Astrocyte (in vitro differentiated cells and primary cell): Measurements from ENCODE around the gene MCMBP. TPM values are rescaled to one million over a fixed set of nuclear protein-coding genes. Genes with fewer than 3 reads are reported as not detected.

Experiments
- DNase-seq: peaks from one replicate; pipeline ENCODE4 v3.0.0-alpha.2; 2010; ENCODE audit warnings: low read depth
- FAIRE-seq: peaks from 2 replicates; lab custom pipeline; 2011; peaks lifted over from hg19 to GRCh38; lab: Jason Lieb, UNC
- H2AFZ ChIP-seq: 2 replicates; pipeline ENCODE4 v1.6.0; 2012; ENCODE audit warnings: low read depth, low read length, inconsistent platforms
- H3K27ac ChIP-seq: 2 replicates; pipeline ENCODE4 v1.5.1; 2011; ENCODE audit warnings: low read depth, low read length, inconsistent platforms
- H3K27me3 ChIP-seq: 2 replicates; pipeline ENCODE4 v1.6.0; 2011; ENCODE audit warnings: low read length, inconsistent platforms; ENCODE audit not compliant: insufficient read depth
- H3K36me3 ChIP-seq: 2 replicates; pipeline ENCODE4 v1.5.1; 2011; ENCODE audit warnings: low read length, inconsistent platforms; ENCODE audit not compliant: insufficient read depth
- H3K4me1 ChIP-seq: 2 replicates; pipeline ENCODE4 v1.5.1; 2011; ENCODE audit warnings: low read length, inconsistent platforms; ENCODE audit not compliant: insufficient read depth
- H3K4me2 ChIP-seq: 2 replicates; pipeline ENCODE4 v1.6.0; 2012; ENCODE audit warnings: low read length, inconsistent platforms
- H3K4me3 ChIP-seq: 2 replicates; pipeline ENCODE4 v1.5.1; 2011; ENCODE audit warnings: low read depth, mild to moderate bottlenecking, low read length, inconsistent platforms; ENCODE audit not compliant: insufficient read depth
- H3K79me2 ChIP-seq: 2 replicates; pipeline ENCODE4 v1.6.0; 2012; ENCODE audit warnings: mild to moderate bottlenecking, low read length, inconsistent platforms; ENCODE audit not compliant: insufficient read depth
- H3K9ac ChIP-seq: 2 replicates; pipeline ENCODE4 v1.6.0; 2012; ENCODE audit warnings: mild to moderate bottlenecking, low read length, inconsistent platforms
- H3K9me3 ChIP-seq: 2 replicates; pipeline ENCODE4 v1.5.1; 2012; ENCODE audit warnings: low read depth, mild to moderate bottlenecking, low read length, inconsistent platforms; ENCODE audit not compliant: insufficient read depth
- H4K20me1 ChIP-seq: 2 replicates; pipeline ENCODE4 v1.6.0; 2012; ENCODE audit warnings: low read length, inconsistent platforms; ENCODE audit not compliant: insufficient read depth
- H3K27ac Mint-ChIP-seq: one replicate; pipeline ENCODE4 v1.8.0; 2021; ENCODE audit warnings: mild to moderate bottlenecking, mixed read lengths; ENCODE audit not compliant: unreplicated experiment
- H3K27me3 Mint-ChIP-seq: one replicate; pipeline ENCODE4 v1.8.0; 2021; ENCODE audit warnings: low read depth, mixed read lengths; ENCODE audit not compliant: unreplicated experiment
- H3K36me3 Mint-ChIP-seq: one replicate; pipeline ENCODE4 v1.8.0; 2021; ENCODE audit warnings: low read depth, mixed read lengths; ENCODE audit not compliant: unreplicated experiment
- H3K4me1 Mint-ChIP-seq: one replicate; pipeline ENCODE4 v1.8.0; 2021; ENCODE audit warnings: low read depth, mixed read lengths; ENCODE audit not compliant: unreplicated experiment
- H3K4me3 Mint-ChIP-seq: one replicate; pipeline ENCODE4 v1.8.0; 2021; ENCODE audit warnings: mild to moderate bottlenecking, moderate library complexity, mixed read lengths; ENCODE audit not compliant: unreplicated experiment
- H3K9me3 Mint-ChIP-seq: one replicate; pipeline ENCODE4 v1.8.0; 2021; ENCODE audit warnings: mild to moderate bottlenecking, mixed read lengths; ENCODE audit not compliant: unreplicated experiment
- CTCF ChIP-seq: IDR thresholded peaks from 2 replicates; pipeline ENCODE4 v1.5.1; 2011; ENCODE audit warnings: low read depth, mild to moderate bottlenecking, inconsistent platforms, low read length, moderate library complexity; ENCODE audit not compliant: insufficient read depth
- EZH2 ChIP-seq: IDR thresholded peaks from 2 replicates; pipeline ENCODE4 v1.6.1; 2012; ENCODE audit warnings: mild to moderate bottlenecking, low read length, inconsistent platforms; ENCODE audit not compliant: insufficient read depth
- total RNA-seq: library from RNA; stranded (reverse); gene quantifications from 2 replicates; pipeline ENCODE4 v1.2.1, GENCODE V29; 2021

MCMBP gene
- total RNA-seq, 1 donor from 2014 or later = 40.9 TPM

DNA sequence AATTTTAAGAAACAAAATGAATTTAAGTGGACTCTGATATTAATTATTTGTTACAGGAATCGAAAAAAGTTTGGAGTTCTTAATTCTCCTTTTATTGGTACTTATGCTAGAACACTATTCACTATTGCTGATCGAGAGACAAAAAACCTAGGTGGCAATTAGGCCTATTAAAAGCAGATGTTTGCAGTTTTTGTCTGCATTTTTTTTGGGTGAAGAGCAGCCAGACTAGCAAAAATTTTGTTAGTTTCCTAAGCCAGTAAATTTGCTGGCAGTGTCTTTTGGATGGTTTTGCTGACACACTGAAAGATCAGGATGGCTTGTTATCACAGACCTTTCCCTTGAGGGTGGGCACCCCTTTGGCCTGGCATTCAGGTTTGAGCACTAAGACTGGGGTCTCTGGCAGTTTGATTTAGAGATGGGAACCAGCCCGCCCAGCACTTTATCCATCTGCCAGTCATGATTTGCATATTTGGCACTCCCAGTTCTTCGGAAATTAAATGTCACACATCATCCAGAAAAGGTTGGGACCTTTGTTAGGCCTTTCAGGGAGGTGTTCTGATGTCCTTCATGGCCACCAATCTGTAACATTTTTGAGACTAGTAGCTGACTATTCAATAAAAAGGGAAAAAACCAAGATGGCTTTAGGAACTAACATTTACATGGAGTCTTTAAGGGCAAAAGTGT is 89.5 kb downstream of the MCMBP start:
- no peak for DNase-seq
- no peak overlapping the region for H2AFZ ChIP-seq
- Mint-ChIP-seq H3K36me3 (no peaks in the 10 kb centered on the region), H3K27me3 (no peaks in the 10 kb centered on the region), H3K4me1 (peaks cover 28% of the 10 kb centered on the region), H3K9me3 (no peaks in the 10 kb centered on the region), H3K4me3 (no peak overlapping the region), H3K27ac (no peak overlapping the region)
- no peak overlapping the region for H3K4me2 ChIP-seq
- peaks cover 15% of the 10 kb centered on the region for H3K4me1 ChIP-seq
- no peak for FAIRE-seq
- H3K9me3 ChIP-seq = no peaks in the 10 kb centered on the region
- no peaks in the 10 kb centered on the region for H3K36me3 ChIP-seq
- H3K27ac ChIP-seq = no peak overlapping the region
- no peaks in the 10 kb centered on the region for H3K79me2 ChIP-seq
- TF ChIP-seq CTCF (no peak), EZH2 (no peak)
- H4K20me1 ChIP-seq = peaks cover 6% of the 10 kb centered on the region
- no peak overlapping the region for H3K9ac ChIP-seq
- no peaks in the 10 kb centered on the region for H3K27me3 ChIP-seq
- H3K4me3 ChIP-seq = no peak overlapping the region

DNA sequence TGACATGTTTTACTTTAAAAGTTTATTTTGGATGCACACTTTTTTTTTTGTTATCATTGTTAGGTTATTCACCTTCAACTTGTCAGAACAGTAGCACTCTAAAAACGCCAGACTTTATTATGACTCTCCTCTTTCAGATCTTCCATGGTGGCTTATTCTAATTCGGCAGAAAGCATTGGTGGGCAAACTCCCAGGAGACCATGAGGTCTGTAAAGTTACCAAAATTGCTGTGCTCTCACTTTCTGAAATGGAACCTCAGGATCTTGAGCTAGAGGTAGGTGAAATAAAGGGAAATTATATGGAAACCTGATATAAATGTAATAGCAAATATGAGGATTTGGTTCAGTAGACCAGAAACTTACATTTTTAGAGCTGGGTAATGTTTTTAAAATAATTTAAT is 91.1 kb downstream of the MCMBP start:
- H3K27me3 Mint-ChIP-seq = no peaks in the 10 kb centered on the region
- no peak overlapping the region for H3K4me2 ChIP-seq
- H3K9me3 ChIP-seq = no peaks in the 10 kb centered on the region
- H3K4me1 Mint-ChIP-seq = peaks cover 20% of the 10 kb centered on the region
- no peaks in the 10 kb centered on the region for H3K27me3 ChIP-seq
- no peak overlapping the region for H3K27ac ChIP-seq
- H3K79me2 ChIP-seq = no peaks in the 10 kb centered on the region
- DNase-seq = no peak
- H3K36me3 ChIP-seq = no peaks in the 10 kb centered on the region
- H3K4me3 ChIP-seq = no peak overlapping the region
- no peaks in the 10 kb centered on the region for H3K9me3 Mint-ChIP-seq
- H3K36me3 Mint-ChIP-seq = no peaks in the 10 kb centered on the region
- H3K9ac ChIP-seq = no peak overlapping the region
- peaks cover 6% of the 10 kb centered on the region for H4K20me1 ChIP-seq
- no peak for FAIRE-seq
- H3K4me3 Mint-ChIP-seq = no peak overlapping the region
- peaks cover 11% of the 10 kb centered on the region for H3K4me1 ChIP-seq
- H3K27ac Mint-ChIP-seq = no peak overlapping the region
- TF ChIP-seq EZH2 = no peak
- TF ChIP-seq CTCF = no peak
- no peak overlapping the region for H2AFZ ChIP-seq

- no peaks in the 10 kb centered on the region for H3K79me2 ChIP-seq
- peaks cover 6% of the 10 kb centered on the region for H4K20me1 ChIP-seq
- H3K27ac ChIP-seq = no peak overlapping the region
- Mint-ChIP-seq H3K4me3 (no peak overlapping the region), H3K4me1 (peaks cover 15% of the 10 kb centered on the region), H3K9me3 (no peaks in the 10 kb centered on the region), H3K27ac (no peak overlapping the region), H3K36me3 (no peaks in the 10 kb centered on the region), H3K27me3 (no peaks in the 10 kb centered on the region)
- no peak overlapping the region for H2AFZ ChIP-seq
- FAIRE-seq (no peak), DNase-seq (no peak)
- H3K9me3 ChIP-seq = no peaks in the 10 kb centered on the region
- peaks cover 7% of the 10 kb centered on the region for H3K4me1 ChIP-seq
- H3K9ac ChIP-seq = no peak overlapping the region
- H3K4me3 ChIP-seq = no peak overlapping the region
- H3K4me2 ChIP-seq = no peak overlapping the region
- TF ChIP-seq CTCF = no peak
- no peak for TF ChIP-seq EZH2
- no peaks in the 10 kb centered on the region for H3K27me3 ChIP-seq
- no peaks in the 10 kb centered on the region for H3K36me3 ChIP-seq
Observed at GRCh38 chr10:119780879-119781480, 91.7 kb downstream of the MCMBP start.
